GM12873 (cell line): ENCODE measurements around the gene NHSL1.

Experiments
- CTCF ChIP-seq: IDR thresholded peaks from 2 replicates; pipeline ENCODE4 v1.5.1; 2012; ENCODE audit warnings: low read depth, mild to moderate bottlenecking, moderate library complexity, low read length, control low read depth; ENCODE audit not compliant: insufficient read depth; ENCODE audit errors: missing control alignments

Gene NHSL1

GRCh38 chr6:138372711-138373463 is 126.4 kb downstream of the NHSL1 start:
- TF ChIP-seq CTCF, result no peak
